WTC11 (cell line): ENCODE data around the gene CD44.

ENCODE experiments used
- ATF1 ChIP-seq: sonication (generic); formaldehyde crosslinking; IDR thresholded peaks from 2 replicates; pipeline ENCODE4 v1.8.1; 2023; ENCODE audit warnings: mild to moderate bottlenecking, moderate library complexity, missing genetic modification reagents
- NR2C2 ChIP-seq: sonication (generic); formaldehyde crosslinking; IDR thresholded peaks from 2 replicates; pipeline ENCODE4 v1.8.0; 2022; ENCODE audit warnings: mild to moderate bottlenecking, missing genetic modification reagents
- SMAD3 ChIP-seq: sonication (generic); formaldehyde crosslinking; IDR thresholded peaks from 2 replicates; pipeline ENCODE4 v1.8.0; 2022; ENCODE audit warnings: missing genetic modification reagents, mild to moderate bottlenecking, borderline replicate concordance
- ZBTB21 ChIP-seq: sonication (generic); formaldehyde crosslinking; IDR thresholded peaks from 2 replicates; pipeline ENCODE4 v1.8.1; 2023; ENCODE audit warnings: mild to moderate bottlenecking, missing genetic modification reagents, borderline replicate concordance
- TF ChIP-seq, protein P1 (sequence below): sonication (generic); formaldehyde crosslinking; IDR thresholded peaks from 2 replicates; pipeline ENCODE4 v1.8.0; 2022; ENCODE audit warnings: mild to moderate bottlenecking, missing genetic modification reagents
- TF ChIP-seq, protein P2 (sequence below): fragments of 200-600 bp; IDR thresholded peaks from 2 replicates; pipeline ENCODE4 v1.8.0; 2022; ENCODE audit warnings: antibody characterized with exemption

DNA sequence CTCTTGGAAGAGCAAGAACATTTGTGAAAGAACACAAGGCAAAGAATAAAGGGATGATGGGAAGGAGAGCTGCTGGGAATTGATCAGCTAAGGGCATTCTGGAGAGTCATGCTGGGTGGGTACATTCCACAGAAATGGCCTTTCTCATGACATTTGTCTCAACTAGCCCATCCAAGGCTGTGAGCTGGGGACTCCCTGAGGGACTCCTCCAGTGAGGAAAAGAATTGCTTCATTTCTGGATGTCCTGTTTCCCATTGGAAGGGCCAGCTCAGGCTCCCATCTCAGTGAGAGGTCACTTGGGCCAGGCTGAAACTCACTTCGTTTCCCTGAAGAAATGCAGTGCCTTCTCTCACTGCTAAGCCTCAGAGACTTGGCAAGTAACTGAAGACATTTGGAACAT is 106.8 kb downstream of the CD44 start:
- TF ChIP-seq, protein P1, sequence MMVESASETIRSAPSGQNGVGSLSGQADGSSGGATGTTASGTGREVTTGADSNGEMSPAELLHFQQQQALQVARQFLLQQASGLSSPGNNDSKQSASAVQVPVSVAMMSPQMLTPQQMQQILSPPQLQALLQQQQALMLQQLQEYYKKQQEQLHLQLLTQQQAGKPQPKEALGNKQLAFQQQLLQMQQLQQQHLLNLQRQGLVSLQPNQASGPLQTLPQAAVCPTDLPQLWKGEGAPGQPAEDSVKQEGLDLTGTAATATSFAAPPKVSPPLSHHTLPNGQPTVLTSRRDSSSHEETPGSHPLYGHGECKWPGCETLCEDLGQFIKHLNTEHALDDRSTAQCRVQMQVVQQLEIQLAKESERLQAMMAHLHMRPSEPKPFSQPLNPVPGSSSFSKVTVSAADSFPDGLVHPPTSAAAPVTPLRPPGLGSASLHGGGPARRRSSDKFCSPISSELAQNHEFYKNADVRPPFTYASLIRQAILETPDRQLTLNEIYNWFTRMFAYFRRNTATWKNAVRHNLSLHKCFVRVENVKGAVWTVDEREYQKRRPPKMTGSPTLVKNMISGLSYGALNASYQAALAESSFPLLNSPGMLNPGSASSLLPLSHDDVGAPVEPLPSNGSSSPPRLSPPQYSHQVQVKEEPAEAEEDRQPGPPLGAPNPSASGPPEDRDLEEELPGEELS (CRISPR knock-in tag), result no peak
- TF ChIP-seq, protein P2, sequence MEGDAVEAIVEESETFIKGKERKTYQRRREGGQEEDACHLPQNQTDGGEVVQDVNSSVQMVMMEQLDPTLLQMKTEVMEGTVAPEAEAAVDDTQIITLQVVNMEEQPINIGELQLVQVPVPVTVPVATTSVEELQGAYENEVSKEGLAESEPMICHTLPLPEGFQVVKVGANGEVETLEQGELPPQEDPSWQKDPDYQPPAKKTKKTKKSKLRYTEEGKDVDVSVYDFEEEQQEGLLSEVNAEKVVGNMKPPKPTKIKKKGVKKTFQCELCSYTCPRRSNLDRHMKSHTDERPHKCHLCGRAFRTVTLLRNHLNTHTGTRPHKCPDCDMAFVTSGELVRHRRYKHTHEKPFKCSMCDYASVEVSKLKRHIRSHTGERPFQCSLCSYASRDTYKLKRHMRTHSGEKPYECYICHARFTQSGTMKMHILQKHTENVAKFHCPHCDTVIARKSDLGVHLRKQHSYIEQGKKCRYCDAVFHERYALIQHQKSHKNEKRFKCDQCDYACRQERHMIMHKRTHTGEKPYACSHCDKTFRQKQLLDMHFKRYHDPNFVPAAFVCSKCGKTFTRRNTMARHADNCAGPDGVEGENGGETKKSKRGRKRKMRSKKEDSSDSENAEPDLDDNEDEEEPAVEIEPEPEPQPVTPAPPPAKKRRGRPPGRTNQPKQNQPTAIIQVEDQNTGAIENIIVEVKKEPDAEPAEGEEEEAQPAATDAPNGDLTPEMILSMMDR, result no peak
- TF ChIP-seq SMAD3 (CRISPR knock-in tag), result no peak
- TF ChIP-seq ATF1 (CRISPR knock-in tag), result no peak
- TF ChIP-seq NR2C2 (CRISPR knock-in tag), result no peak
- TF ChIP-seq ZBTB21, result no peak
